Neuronal stem cell (in vitro differentiated cells): ENCODE measurements around the gene TALDO1.
A peak's percentile ranks its signal among the peaks of the same experiment; 100 is the strongest.

Source experiments
- DNase-seq: peaks from one replicate; pipeline ENCODE4 v3.0.0-alpha.2; 2013; ENCODE audit warnings: low spot score
- H2AFZ ChIP-seq: one replicate; pipeline ENCODE4 v1.6.1; 2013; ENCODE audit warnings: mild to moderate bottlenecking, low read length, inconsistent platforms
- H2AK5ac ChIP-seq: 2 replicates; pipeline ENCODE4 v1.6.1; 2013; ENCODE audit warnings: low read depth, mild to moderate bottlenecking, inconsistent platforms, low read length, moderate library complexity, mixed read lengths
- H2BK120ac ChIP-seq: 2 replicates; pipeline ENCODE4 v1.6.1; 2013; ENCODE audit warnings: low read depth, mild to moderate bottlenecking, inconsistent platforms, low read length, moderate library complexity, mixed read lengths
- H2BK12ac ChIP-seq: one replicate; pipeline ENCODE4 v1.6.1; 2013; ENCODE audit warnings: low read length, inconsistent platforms
- H2BK15ac ChIP-seq: 2 replicates; pipeline ENCODE4 v1.6.1; 2013; ENCODE audit warnings: mild to moderate bottlenecking, low read length, inconsistent platforms, mixed read lengths
- H2BK5ac ChIP-seq: one replicate; pipeline ENCODE4 v1.6.1; 2013; ENCODE audit warnings: inconsistent platforms, mild to moderate bottlenecking, low read length, moderate library complexity
- H3K14ac ChIP-seq: one replicate; pipeline ENCODE4 v1.6.1; 2013; ENCODE audit warnings: low read length, inconsistent platforms
- H3K18ac ChIP-seq: 2 replicates; pipeline ENCODE4 v1.6.1; 2013; ENCODE audit warnings: low read length, inconsistent platforms
- H3K23ac ChIP-seq: 2 replicates; pipeline ENCODE4 v1.6.1; 2013; ENCODE audit warnings: low read depth, mild to moderate bottlenecking, mixed read lengths, low read length, inconsistent platforms; ENCODE audit not compliant: poor library complexity
- H3K27ac ChIP-seq: replicated peaks from 3 replicates; pipeline ENCODE4 v1.5.1; 2013; ENCODE audit warnings: low read length, inconsistent platforms
- H3K27me3 ChIP-seq, 3 experiments: 2 replicates each; pipeline ENCODE4 v1.6.1; 2013; ENCODE audit warnings: low read length in 3 of 3, mild to moderate bottlenecking in 2 of 3, inconsistent platforms in 1 of 3, low read depth in 1 of 3, mixed read lengths in 1 of 3, moderate library complexity in 1 of 3; ENCODE audit not compliant: control insufficient read depth in 3 of 3, insufficient read depth in 3 of 3
- H3K36me3 ChIP-seq, 2 donors: replicated peaks in 1 of 2; 2 replicates each; pipeline ENCODE4 v1.6.1; 2013; ENCODE audit warnings: low read length in 2 of 2; ENCODE audit not compliant: control insufficient read depth in 2 of 2, insufficient read depth in 2 of 2
- H3K4ac ChIP-seq: 2 replicates; pipeline ENCODE4 v1.6.1; 2013; ENCODE audit warnings: inconsistent platforms, mild to moderate bottlenecking, low read length, moderate library complexity
- H3K4me1 ChIP-seq, 2 donors: 1 replicate in 1 of 2; 2 replicates in 1 of 2; pipeline ENCODE4 v1.6.1; 2013; ENCODE audit warnings: low read length in 2 of 2, low read depth in 1 of 2; ENCODE audit not compliant: control insufficient read depth in 2 of 2, insufficient read depth in 1 of 2
- H3K4me2 ChIP-seq: one replicate; pipeline ENCODE4 v1.6.1; 2013; ENCODE audit warnings: mild to moderate bottlenecking, low read length, inconsistent platforms; ENCODE audit not compliant: insufficient read depth, poor library complexity, severe bottlenecking
- H3K4me3 ChIP-seq, 2 donors: 2 replicates each; pipeline ENCODE4 v1.5.1; 2013; ENCODE audit warnings: low read length in 2 of 2, mild to moderate bottlenecking in 2 of 2, inconsistent platforms in 1 of 2, moderate library complexity in 1 of 2
- H3K79me1 ChIP-seq: one replicate; pipeline ENCODE4 v1.6.1; 2013; ENCODE audit warnings: low read depth, mild to moderate bottlenecking, inconsistent platforms, low read length, moderate library complexity
- H3K9ac ChIP-seq: one replicate; pipeline ENCODE4 v1.6.1; 2013; ENCODE audit warnings: mild to moderate bottlenecking, low read depth, low read length, inconsistent platforms; ENCODE audit not compliant: poor library complexity
- H3K9me3 ChIP-seq, 2 donors: replicated peaks in 1 of 2; 2 replicates each; pipeline versions ENCODE3 to v1.6.1; 2013; ENCODE audit warnings: low read length in 2 of 2, mild to moderate bottlenecking in 2 of 2, inconsistent platforms in 1 of 2, low read depth in 1 of 2, mixed read lengths in 1 of 2, moderate library complexity in 1 of 2; ENCODE audit not compliant: control insufficient read depth in 2 of 2, insufficient read depth in 1 of 2
- H4K8ac ChIP-seq: one replicate; pipeline ENCODE4 v1.6.1; 2013; ENCODE audit warnings: low read depth, mild to moderate bottlenecking, inconsistent platforms, low read length, moderate library complexity
- H4K91ac ChIP-seq: one replicate; pipeline ENCODE4 v1.6.1; 2013; ENCODE audit warnings: low read length, low read depth, mild to moderate bottlenecking, inconsistent platforms; ENCODE audit not compliant: poor library complexity
- WGBS, 2 donors: extraction: QIAGEN DNeasy Blood & Tissue Kit; methylation state at CpG; one replicate each; pipeline ENCODE4 v1.1.7; 2013; ENCODE audit warnings: missing lambda C conversion rate in 2 of 2, mixed read lengths in 1 of 2; ENCODE audit not compliant: insufficient read length in 2 of 2, insufficient replicate concordance in 1 of 2; ENCODE audit errors: extremely low coverage in 2 of 2; 5-methylcytosine and 5-hydroxymethylcytosine counted together

The TALDO1 gene

DNA sequence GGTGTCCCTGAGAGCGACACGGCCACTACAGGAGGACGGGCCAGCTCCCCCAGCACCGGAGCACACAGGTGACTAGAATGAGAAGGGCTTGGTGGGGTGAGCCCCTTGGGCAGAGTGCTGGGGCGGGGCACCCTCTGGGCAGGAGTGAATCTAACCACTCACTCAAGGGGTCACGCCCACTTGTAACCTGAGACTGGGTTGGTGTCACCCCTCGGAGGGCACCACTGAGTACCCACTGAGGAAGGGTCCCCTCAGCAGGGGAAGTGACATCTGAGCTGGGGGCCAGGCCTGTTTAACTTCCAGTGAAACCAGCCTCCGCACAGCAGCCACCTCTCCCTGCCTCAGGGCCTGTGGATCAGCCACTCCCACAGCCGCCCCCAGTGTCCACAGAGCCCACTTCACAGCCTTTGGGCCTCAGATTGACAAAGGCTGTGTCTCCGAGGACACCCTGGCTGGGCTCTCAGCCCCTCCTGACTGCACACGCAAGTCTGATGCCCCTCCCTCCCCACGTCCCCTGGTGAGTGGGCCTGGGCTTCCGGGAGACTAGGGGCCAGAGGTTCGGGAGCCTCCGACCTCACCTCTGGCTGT lies 24.4 kb downstream of the TALDO1 start:
- Histone ChIP-seq H3K4me1 (peaks cover 5 to 8% of the 10 kb centered on the region in 2 donors), H2AFZ (no peak overlapping the region), H3K9me3 (no peaks in the 10 kb centered on the region), H3K4me2 (no peak overlapping the region), H4K8ac (no peak overlapping the region), H3K79me1 (peaks cover 21% of the 10 kb centered on the region), H2BK120ac (no peak overlapping the region), H2BK5ac (no peak overlapping the region), H3K27me3 (no peaks in the 10 kb centered on the region), H2AK5ac (no peak overlapping the region), H2BK12ac (no peak overlapping the region), H4K91ac (no peak overlapping the region), H3K27ac (no peak overlapping the region), H3K23ac (no peak overlapping the region), H3K9ac (peak overlapping the region; percentile 77), H3K14ac (no peak overlapping the region), H3K36me3 (peaks cover 17 to 69% of the 10 kb centered on the region in 2 donors), H2BK15ac (no peak overlapping the region), H3K4ac (no peak overlapping the region), H3K4me3 (no peak overlapping the region), H3K18ac (no peak overlapping the region)
- no peak for DNase-seq
- WGBS, 2 donors: no CpG with 5 or more reads among the region's 15 CpGs

DNA sequence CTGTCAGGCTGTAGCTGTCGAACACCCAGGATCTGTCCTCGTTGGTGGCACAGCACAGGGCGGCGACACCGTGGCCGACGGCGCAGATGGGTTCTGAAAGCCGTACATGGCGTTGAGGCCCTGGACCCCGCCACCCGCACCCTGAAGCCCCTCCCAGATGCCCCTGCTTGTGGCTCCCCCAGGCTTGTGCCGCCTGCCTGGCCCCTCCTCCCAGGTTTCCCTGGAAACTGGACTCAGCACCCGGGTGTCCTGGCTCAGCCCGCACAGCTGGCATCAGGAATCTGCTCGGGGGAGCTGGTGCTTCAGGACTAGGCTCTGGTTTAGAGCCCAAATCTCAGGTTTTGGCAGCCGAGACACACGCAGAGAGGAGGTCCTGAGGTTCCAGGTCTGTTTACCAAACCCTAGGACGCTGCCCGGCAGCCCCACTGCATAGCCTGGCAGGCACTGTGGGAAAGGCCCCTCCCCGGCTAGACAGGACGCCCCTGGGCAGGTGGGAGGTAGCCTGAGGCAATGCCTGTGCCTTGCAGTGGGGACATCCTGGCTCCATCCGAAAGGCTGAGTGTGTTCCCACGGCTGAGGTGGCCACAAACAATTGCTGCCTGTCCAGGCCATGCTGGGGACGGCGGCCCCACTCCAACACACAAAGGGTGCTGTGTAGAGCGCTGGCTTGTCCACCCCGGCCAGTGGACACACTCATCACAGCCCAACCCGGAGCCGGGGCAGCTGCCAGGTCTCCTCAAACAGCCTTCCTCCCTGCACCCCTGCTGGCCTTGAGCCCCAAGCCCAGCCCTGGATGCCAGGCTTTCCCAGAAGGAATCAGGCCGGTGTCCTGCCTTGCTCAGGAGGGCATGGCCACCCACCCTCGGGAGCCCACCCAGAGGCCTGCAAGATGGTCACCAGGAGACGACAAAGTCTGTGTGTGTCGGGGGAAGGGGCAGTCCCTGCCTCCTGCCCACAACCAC lies 25.4 kb downstream of the TALDO1 start:
- peaks cover 5 to 8% of the 10 kb centered on the region in 2 donors for H3K4me1 ChIP-seq
- no peak overlapping the region for H3K27ac ChIP-seq
- H2AFZ ChIP-seq: no peak overlapping the region
- peak overlapping the region; percentile 17 for H3K23ac ChIP-seq
- no peaks in the 10 kb centered on the region for H3K27me3 ChIP-seq
- peaks cover 23% of the 10 kb centered on the region for H3K79me1 ChIP-seq
- no peak overlapping the region for H3K4me2 ChIP-seq
- peak overlapping the region; percentile 70 for H3K9ac ChIP-seq
- peaks cover 16 to 60% of the 10 kb centered on the region in 2 donors for H3K36me3 ChIP-seq
- peak overlapping the region; percentile 47 for H2BK120ac ChIP-seq
- no peak overlapping the region for H2AK5ac ChIP-seq
- no peaks in the 10 kb centered on the region for H3K9me3 ChIP-seq
- peak overlapping the region; percentile 38 for H3K14ac ChIP-seq
- no peak overlapping the region for H3K18ac ChIP-seq
- H4K91ac ChIP-seq: no peak overlapping the region
- no peak overlapping the region for H4K8ac ChIP-seq
- DNase-seq: no peak
- no CpG with 5 or more reads among the region's 34 CpGs for WGBS, 2 donors
- H3K4me3 ChIP-seq: no peak overlapping the region
- no peak overlapping the region for H2BK12ac ChIP-seq
- no peak overlapping the region for H3K4ac ChIP-seq
- H2BK15ac ChIP-seq: no peak overlapping the region
- H2BK5ac ChIP-seq: no peak overlapping the region

GRCh38 chr11:773425-773824 lies 26.2 kb downstream of the TALDO1 start:
- whole genome bisulfite sequencing, 2 donors: no CpG with 5 or more reads among the region's 5 CpGs

GRCh38 chr11:773830-774229 lies 26.6 kb downstream of the TALDO1 start:
- peaks cover 17 to 65% of the 10 kb centered on the region in 2 donors for H3K36me3 ChIP-seq
- no peak overlapping the region for H3K4me3 ChIP-seq

More at GRCh38 chr11:773425-773824, 26.2 kb downstream of the TALDO1 start:
- Histone ChIP-seq H3K4ac (no peak overlapping the region), H3K36me3 (peaks cover 16 to 61% of the 10 kb centered on the region in 2 donors), H3K4me1 (peaks cover 8% of the 10 kb centered on the region in 2 donors), H3K9ac (no peak overlapping the region), H3K9me3 (no peaks in the 10 kb centered on the region), H3K27ac (no peak overlapping the region), H3K4me2 (no peak overlapping the region), H2BK15ac (no peak overlapping the region), H2AK5ac (no peak overlapping the region), H4K91ac (no peak overlapping the region), H2BK120ac (no peak overlapping the region), H3K14ac (no peak overlapping the region), H3K23ac (peak overlapping the region; percentile 17), H2AFZ (no peak overlapping the region), H3K4me3 (no peak overlapping the region), H2BK12ac (no peak overlapping the region), H2BK5ac (no peak overlapping the region), H3K79me1 (peaks cover 26% of the 10 kb centered on the region), H3K27me3 (no peaks in the 10 kb centered on the region), H4K8ac (no peak overlapping the region), H3K18ac (no peak overlapping the region)
- no peak for DNase-seq

More at GRCh38 chr11:773830-774229, 26.6 kb downstream of the TALDO1 start:
- Histone ChIP-seq H3K4me2 (no peak overlapping the region), H2BK120ac (no peak overlapping the region), H3K4me1 (peaks cover 8% of the 10 kb centered on the region in 2 donors), H4K91ac (no peak overlapping the region), H3K27ac (no peak overlapping the region), H3K23ac (peak overlapping the region; percentile 17), H3K9me3 (no peaks in the 10 kb centered on the region), H3K9ac (no peak overlapping the region), H3K18ac (no peak overlapping the region), H2BK15ac (no peak overlapping the region), H2AK5ac (no peak overlapping the region), H3K79me1 (peaks cover 26% of the 10 kb centered on the region), H3K27me3 (no peaks in the 10 kb centered on the region), H2BK5ac (no peak overlapping the region), H4K8ac (no peak overlapping the region), H2AFZ (no peak overlapping the region), H3K14ac (peak overlapping the region; percentile 6), H2BK12ac (no peak overlapping the region), H3K4ac (no peak overlapping the region)
- DNase-seq: no peak
- no CpG with 5 or more reads among the region's 9 CpGs for WGBS, 2 donors
